CD14-positive monocyte (primary cell): Measurements from ENCODE around the gene MED13L. TPM values are rescaled to one million over a fixed set of nuclear protein-coding genes. Genes with fewer than 3 reads are reported as not detected.
A peak's percentile ranks its signal among the peaks of the same experiment; 100 is the strongest.

ENCODE experiments used
- DNase-seq, 3 donors: peaks; one replicate each; pipeline ENCODE4 v3.0.0-alpha.2; 2011 to 2022
- H2AFZ ChIP-seq: 2 replicates; pipeline ENCODE4 v1.6.0; 2012; ENCODE audit warnings: mild to moderate bottlenecking, low read depth, low read length, inconsistent platforms; ENCODE audit not compliant: insufficient read depth, poor library complexity, severe bottlenecking
- H3K27ac ChIP-seq, 2 donors: 1 replicate in 1 of 2; 2 replicates in 1 of 2; pipeline ENCODE4 v1.5.1; 2012 to 2013; ENCODE audit warnings: low read length in 2 of 2, control low read depth in 1 of 2, inconsistent platforms in 1 of 2, low read depth in 1 of 2, mild to moderate bottlenecking in 1 of 2
- H3K27me3 ChIP-seq, 2 donors: one replicate each; pipeline versions ENCODE4 v1.6.0 to v1.6.1; 2011 to 2013; ENCODE audit warnings: low read length in 2 of 2; ENCODE audit not compliant: control insufficient read depth in 2 of 2, insufficient read depth in 2 of 2
- H3K36me3 ChIP-seq, 2 donors: replicated peaks in 1 of 2; 1 replicate in 1 of 2; 2 replicates in 1 of 2; pipeline versions ENCODE4 v1.5.1 to v1.6.1; 2012 to 2013; ENCODE audit warnings: low read length in 2 of 2, control low read depth in 1 of 2, inconsistent platforms in 1 of 2, mild to moderate bottlenecking in 1 of 2; ENCODE audit not compliant: insufficient read depth in 2 of 2, control insufficient read depth in 1 of 2
- H3K4me1 ChIP-seq, 2 donors: 1 replicate in 1 of 2; 2 replicates in 1 of 2; pipeline versions ENCODE4 v1.5.1 to v1.6.1; 2012 to 2013; ENCODE audit warnings: low read length in 2 of 2, control low read depth in 1 of 2, inconsistent platforms in 1 of 2, mild to moderate bottlenecking in 1 of 2, moderate library complexity in 1 of 2; ENCODE audit not compliant: insufficient read depth in 2 of 2, control insufficient read depth in 1 of 2
- H3K4me2 ChIP-seq: replicated peaks from 2 replicates; pipeline ENCODE3; 2012; ENCODE audit warnings: low read length, moderate library complexity, mild to moderate bottlenecking; ENCODE audit not compliant: poor library complexity, severe bottlenecking; ENCODE audit errors: extremely low read depth
- H3K4me3 ChIP-seq, 3 experiments: fragments of 200-600 bp in 1 of 3; sonication (generic) in 1 of 3; replicated peaks in 1 of 3; 1 replicate in 2 of 3; 2 replicates in 1 of 3; pipeline ENCODE4 v1.5.1; 2011 to 2013; ENCODE audit warnings: low read length in 3 of 3, mild to moderate bottlenecking in 3 of 3, control low read depth in 2 of 3, low read depth in 2 of 3, inconsistent platforms in 1 of 3, moderate library complexity in 1 of 3
- H3K79me2 ChIP-seq: 2 replicates; pipeline ENCODE4 v1.6.0; 2012; ENCODE audit warnings: mild to moderate bottlenecking, control low read depth, inconsistent platforms, low read length, moderate library complexity; ENCODE audit not compliant: insufficient read depth
- H3K9ac ChIP-seq: 2 replicates; pipeline ENCODE4 v1.6.0; 2017; ENCODE audit warnings: low read length, mild to moderate bottlenecking; ENCODE audit not compliant: insufficient read depth, poor library complexity, severe bottlenecking
- H3K9me3 ChIP-seq, 2 donors: replicated peaks in 1 of 2; 1 replicate in 1 of 2; 2 replicates in 1 of 2; pipeline versions ENCODE4 v1.5.1 to v1.6.1; 2012 to 2013; ENCODE audit warnings: low read length in 2 of 2, control low read depth in 1 of 2; ENCODE audit not compliant: control insufficient read depth in 1 of 2, insufficient read depth in 1 of 2
- H4K20me1 ChIP-seq: 2 replicates; pipeline ENCODE4 v1.6.0; 2012; ENCODE audit warnings: mild to moderate bottlenecking, low read length, control low read depth, moderate library complexity; ENCODE audit not compliant: insufficient read depth
- H3K27ac Mint-ChIP-seq, 7 donors: one replicate each; pipeline ENCODE4 v1.8.0; 2020; ENCODE audit warnings: mild to moderate bottlenecking in 7 of 7, mixed read lengths in 7 of 7, moderate library complexity in 6 of 7, inconsistent platforms in 2 of 7
- H3K27me3 Mint-ChIP-seq, 3 donors: one replicate each; pipeline ENCODE4 v1.8.0; 2021 to 2022; ENCODE audit warnings: low read depth in 3 of 3, mild to moderate bottlenecking in 3 of 3, mixed read lengths in 3 of 3, moderate library complexity in 3 of 3, inconsistent platforms in 1 of 3
- H3K36me3 Mint-ChIP-seq, 2 donors: one replicate each; pipeline ENCODE4 v1.8.0; 2020; ENCODE audit warnings: mixed read lengths in 2 of 2, inconsistent platforms in 1 of 2, mild to moderate bottlenecking in 1 of 2
- H3K4me1 Mint-ChIP-seq: one replicate; pipeline ENCODE4 v1.8.0; 2020; ENCODE audit warnings: mild to moderate bottlenecking, mixed read lengths
- H3K4me3 Mint-ChIP-seq, 2 donors: one replicate each; pipeline ENCODE4 v1.8.0; 2020; ENCODE audit warnings: mild to moderate bottlenecking in 2 of 2, mixed read lengths in 2 of 2, moderate library complexity in 1 of 2
- H3K9me3 Mint-ChIP-seq, 7 donors: one replicate each; pipeline ENCODE4 v1.8.0; 2020 to 2022; ENCODE audit warnings: mixed read lengths in 7 of 7, mild to moderate bottlenecking in 6 of 7, moderate library complexity in 6 of 7, inconsistent platforms in 2 of 7
- CTCF ChIP-seq: fragments of 200-600 bp; IDR thresholded peaks from one replicate; pipeline ENCODE4 v1.8.0; 2022; ENCODE audit warnings: antibody characterized with exemption, mild to moderate bottlenecking
- WGBS: methylation state at CpG from one replicate; pipeline ENCODE4 v1.1.5; 2013; ENCODE audit warnings: missing lambda C conversion rate; ENCODE audit not compliant: insufficient coverage; 5-methylcytosine and 5-hydroxymethylcytosine counted together
- intact Hi-C, 2 donors: fragments of 100-400 bp; cut with micrococcal nuclease; formaldehyde crosslinking; loops; one replicate each; pipeline versions ENCODE4 v1.15.0 to v1.15.1; 2023
- polyA plus RNA-seq, 3 donors: library from polyadenylated mRNA; depleted of rRNA in 1 of 3; unstranded in 2 of 3; stranded (reverse) in 1 of 3; fragments of 300-500 nt in 2 of 3; fragments of >200 nt in 1 of 3; fragmentation: Illumina TruSeq in 2 of 3; gene quantifications; 1 replicate in 2 of 3; 2 replicates in 1 of 3; pipeline ENCODE4 v1.2.3, GENCODE V29; 2012 to 2021

Gene MED13L
- polyA plus RNA-seq, 3 donors: 4.4 to 42.0 (median 7.5) TPM

GRCh38 chr12:116157845-116158267 lies 119.6 kb downstream of the MED13L start:
- H3K4me1 Mint-ChIP-seq: peaks cover 29% of the 10 kb centered on the region
- no peak overlapping the region for H3K27ac ChIP-seq
- no peaks in the 10 kb centered on the region for H3K4me1 ChIP-seq
- H3K27me3 ChIP-seq: no peaks in the 10 kb centered on the region
- no peak for TF ChIP-seq CTCF
- no peak for DNase-seq
- no peaks in the 10 kb centered on the region for H3K9me3 Mint-ChIP-seq
- peaks cover 100% of the 10 kb centered on the region for H4K20me1 ChIP-seq
- no peaks in the 10 kb centered on the region for H3K36me3 Mint-ChIP-seq
- no peak overlapping the region for H3K4me3 Mint-ChIP-seq
- no peak overlapping the region for H3K4me2 ChIP-seq
- H3K36me3 ChIP-seq: no peaks in the 10 kb centered on the region
- peaks cover 0 to 2% (median 0%) of the 10 kb centered on the region in 3 donors for H3K27me3 Mint-ChIP-seq
- H3K9ac ChIP-seq: no peak overlapping the region
- H3K79me2 ChIP-seq: peaks cover 100% of the 10 kb centered on the region
- intact Hi-C loops: no loop called here
- peak overlapping the region in 2 of 7 donors; percentile 6 to 70 for H3K27ac Mint-ChIP-seq
- no peaks in the 10 kb centered on the region for H3K9me3 ChIP-seq
- H3K4me3 ChIP-seq: no peak overlapping the region
- no peak overlapping the region for H2AFZ ChIP-seq
- WGBS: 77% methylated on average over 3 of the region's 5 CpGs

- Histone ChIP-seq H2AFZ (no peak overlapping the region), H3K27ac (no peak overlapping the region), H4K20me1 (peaks cover 100% of the 10 kb centered on the region), H3K4me1 (no peaks in the 10 kb centered on the region), H3K79me2 (peaks cover 100% of the 10 kb centered on the region), H3K27me3 (no peaks in the 10 kb centered on the region), H3K36me3 (no peaks in the 10 kb centered on the region), H3K9ac (no peak overlapping the region), H3K9me3 (no peaks in the 10 kb centered on the region), H3K4me3 (no peak overlapping the region), H3K4me2 (no peak overlapping the region)
- TF ChIP-seq CTCF: no peak
- intact Hi-C loops: no loop called here
- WGBS: 94% methylated on average over 3 of the region's 4 CpGs
- Mint-ChIP-seq H3K36me3 (no peaks in the 10 kb centered on the region), H3K4me1 (peaks cover 27% of the 10 kb centered on the region), H3K27ac (peak overlapping the region in 1 of 7 donors; percentile 8), H3K9me3 (no peaks in the 10 kb centered on the region), H3K27me3 (peaks cover 0 to 2% (median 0%) of the 10 kb centered on the region in 3 donors), H3K4me3 (no peak overlapping the region)
- DNase-seq: no peak
Observed at GRCh38 chr12:116156614-116157013, 120.9 kb downstream of the MED13L start.
